GM12878 (cell line): ENCODE measurements around the gene MYMK. TPM values are rescaled to one million over a fixed set of nuclear protein-coding genes. Genes with fewer than 3 reads are reported as not detected.

ENCODE experiments used
- ATAC-seq: fragments of 200-7000 bp; cut with Tn5 transposase; 3 replicates; pipeline ENCODE4 v1.9.1; 2020; ENCODE audit warnings: mild to moderate bottlenecking, moderate library complexity
- BruUV-seq: library from RNA; stranded (reverse); fragments of 400-500 nt; replicated peaks from 2 replicates; lab custom pipeline; 2021; lab: Mats Ljungman, UMichigan
- CTCF ChIA-PET: fragments of 300-600 bp; sonication (Branson Sonifier 250); formaldehyde crosslinking; extraction: SDS; loops from one replicate; lab custom pipeline; 2021; ENCODE audit warnings: inconsistent platforms; lab: Yijun Ruan, JAX
- POLR2A ChIA-PET: fragments of 350-600 bp; formaldehyde crosslinking; extraction: SDS; loops from one replicate; lab custom pipeline; 2021; ENCODE audit warnings: inconsistent platforms; lab: Charles Lee
- RAD21 ChIA-PET: fragments of 300-600 bp; sonication (Branson Sonifier 250); formaldehyde crosslinking; loops from one replicate; lab custom pipeline; 2023; ENCODE audit warnings: antibody characterized with exemption; ENCODE audit not compliant: unreplicated experiment; lab: Charles Lee
- SMC1A ChIA-PET: fragments of 300-600 bp; sonication (Branson Sonifier 250); formaldehyde crosslinking; loops from one replicate; lab custom pipeline; 2023; ENCODE audit not compliant: unreplicated experiment, uncharacterized antibody; lab: Charles Lee
- DNase-seq: peaks from one replicate; pipeline ENCODE4 v3.0.0-alpha.2; 2011; ENCODE audit warnings: low read depth, low spot score
- FAIRE-seq: peaks from 3 replicates; lab custom pipeline; 2011; peaks lifted over from hg19 to GRCh38; lab: Jason Lieb, UNC
- H2AFZ ChIP-seq: 2 replicates; pipeline ENCODE4 v1.6.0; 2011; ENCODE audit warnings: low read depth, low read length, control low read depth; ENCODE audit not compliant: control insufficient read depth
- H3K27ac ChIP-seq: 2 replicates; pipeline ENCODE4 v1.5.1; 2011; ENCODE audit warnings: control low read depth; ENCODE audit not compliant: control insufficient read depth, insufficient read depth
- H3K27me3 ChIP-seq, 2 experiments: replicated peaks in 1 of 2; 2 replicates each; pipeline versions ENCODE4 v1.6.0 to v1.6.1; 2011; ENCODE audit warnings: low read length in 1 of 2; ENCODE audit not compliant: control insufficient read depth in 2 of 2, insufficient read depth in 2 of 2
- H3K36me3 ChIP-seq, 2 experiments: 2 replicates each; pipeline ENCODE4 v1.5.1; 2011; ENCODE audit warnings: low read length in 1 of 2; ENCODE audit not compliant: control insufficient read depth in 2 of 2, insufficient read depth in 2 of 2
- H3K4me1 ChIP-seq: 2 replicates; pipeline ENCODE4 v1.6.1; 2011; ENCODE audit warnings: mild to moderate bottlenecking, low read length, moderate library complexity, mixed read lengths; ENCODE audit not compliant: control insufficient read depth, insufficient read depth
- H3K4me2 ChIP-seq: 2 replicates; pipeline ENCODE4 v1.6.0; 2011; ENCODE audit warnings: control low read depth; ENCODE audit not compliant: control insufficient read depth, insufficient read depth
- H3K4me3 ChIP-seq: fragments of 200-600 bp; sonication (generic); 2 replicates; pipeline ENCODE4 v1.5.1; 2016
- H3K79me2 ChIP-seq: 2 replicates; pipeline ENCODE4 v1.6.0; 2011; ENCODE audit warnings: low read length; ENCODE audit not compliant: control insufficient read depth, insufficient read depth
- H3K9ac ChIP-seq: 2 replicates; pipeline ENCODE4 v1.8.0; 2011; ENCODE audit warnings: low read length, control low read depth, mixed read lengths; ENCODE audit not compliant: control insufficient read depth, insufficient read depth
- H3K9me3 ChIP-seq: replicated peaks from 3 replicates; pipeline ENCODE4 v1.5.1; 2011; ENCODE audit warnings: mild to moderate bottlenecking, low read length; ENCODE audit not compliant: control insufficient read depth, insufficient read depth
- H4K20me1 ChIP-seq: 2 replicates; pipeline ENCODE4 v1.6.0; 2011; ENCODE audit not compliant: control insufficient read depth, insufficient read depth
- ATF7 ChIP-seq: fragments of 450-650 bp; IDR thresholded peaks from 2 replicates; pipeline ENCODE4 v1.6.1; 2016; ENCODE audit warnings: low read depth, mild to moderate bottlenecking
- ELK1 ChIP-seq: IDR thresholded peaks from 2 replicates; pipeline ENCODE4 v1.6.1; 2012; ENCODE audit warnings: low read depth, low read length, improper control_type of control experiment
- ESRRA ChIP-seq: IDR thresholded peaks from 2 replicates; pipeline ENCODE4 v1.6.1; 2012; ENCODE audit warnings: mild to moderate bottlenecking, low read length, improper control_type of control experiment
- FOXK2 ChIP-seq: fragments of 450-650 bp; IDR thresholded peaks from 2 replicates; pipeline ENCODE4 v1.6.1; 2017; ENCODE audit warnings: mild to moderate bottlenecking, moderate library complexity
- HDAC2 ChIP-seq: fragments of 200-600 bp; sonication (generic); IDR thresholded peaks from 2 replicates; pipeline ENCODE4 v1.6.1; 2017
- HDGF ChIP-seq: fragments of 450-650 bp; IDR thresholded peaks from 2 replicates; pipeline ENCODE4 v1.6.1; 2016; ENCODE audit warnings: antibody characterized with exemption
- LARP7 ChIP-seq: fragments of 450-650 bp; IDR thresholded peaks from 2 replicates; pipeline ENCODE4 v1.6.1; 2017; ENCODE audit warnings: mild to moderate bottlenecking
- MXI1 ChIP-seq: fragments of 150-350 bp; IDR thresholded peaks from 2 replicates; pipeline ENCODE4 v1.6.1; 2011; ENCODE audit warnings: low read depth, mild to moderate bottlenecking, inconsistent platforms, low read length, improper control_type of control experiment
- NFIC ChIP-seq: IDR thresholded peaks from 2 replicates; pipeline ENCODE4 v1.6.1; 2012; ENCODE audit warnings: low read depth, mild to moderate bottlenecking, inconsistent platforms, low read length, moderate library complexity
- NFYB ChIP-seq: IDR thresholded peaks from 2 replicates; pipeline ENCODE4 v1.6.1; 2011; ENCODE audit warnings: low read depth, mild to moderate bottlenecking, low read length, improper control_type of control experiment, moderate library complexity; ENCODE audit not compliant: insufficient read depth
- NR2F1 ChIP-seq: fragments of 450-650 bp; conservative IDR thresholded peaks from 2 replicates; pipeline ENCODE4 v1.6.1; 2017; ENCODE audit warnings: mild to moderate bottlenecking
- POLR2A ChIP-seq: IDR thresholded peaks from 2 replicates; pipeline ENCODE4 v1.6.1; 2011; ENCODE audit warnings: low read depth, mild to moderate bottlenecking, low read length
- POLR2AphosphoS2 ChIP-seq: IDR thresholded peaks from 2 replicates; pipeline ENCODE4 v1.6.1; 2011; ENCODE audit warnings: low read depth, mild to moderate bottlenecking, low read length, improper control_type of control experiment, moderate library complexity
- SMAD5 ChIP-seq: IDR thresholded peaks from 2 replicates; pipeline ENCODE4 v1.6.1; 2016; ENCODE audit warnings: antibody characterized with exemption, low read depth
- SMARCA5 ChIP-seq: fragments of 450-650 bp; IDR thresholded peaks from 2 replicates; pipeline ENCODE4 v1.6.1; 2017; ENCODE audit warnings: mild to moderate bottlenecking
- SUPT20H ChIP-seq: IDR thresholded peaks from 2 replicates; pipeline ENCODE4 v1.6.1; 2011; ENCODE audit warnings: low read depth, mild to moderate bottlenecking, low read length, moderate library complexity, borderline replicate concordance; ENCODE audit not compliant: control insufficient read depth
- TBL1XR1 ChIP-seq: IDR thresholded peaks from 2 replicates; pipeline ENCODE4 v1.6.1; 2012; ENCODE audit warnings: low read depth, low read length, improper control_type of control experiment
- TCF3 ChIP-seq: IDR thresholded peaks from 2 replicates; pipeline ENCODE4 v1.6.1; 2012; ENCODE audit warnings: low read depth, mild to moderate bottlenecking, low read length, borderline replicate concordance; ENCODE audit not compliant: insufficient read depth
- ZNF687 ChIP-seq: fragments of 450-650 bp; IDR thresholded peaks from 2 replicates; pipeline ENCODE4 v1.6.1; 2017; ENCODE audit warnings: mild to moderate bottlenecking, moderate library complexity
- WGBS: methylation state at CpG from one replicate; pipeline ENCODE4 v1.1.6; 2016; ENCODE audit warnings: low lambda C conversion rate; ENCODE audit not compliant: insufficient replicate concordance, insufficient coverage; ENCODE audit errors: missing lambda C conversion rate; 5-methylcytosine and 5-hydroxymethylcytosine counted together
- in situ Hi-C: fragments of 300-500 bp; cut with MboI; formaldehyde crosslinking; loops from 9 replicates; pipeline ENCODE4 v1.14.3; 2018; ENCODE audit warnings: mixed read lengths
- intact Hi-C: fragments of 100-400 bp; cut with micrococcal nuclease; formaldehyde crosslinking; loops from one replicate; pipeline ENCODE4 v1.14.2; 2022; ENCODE audit not compliant: unreplicated experiment
- polyA plus RNA-seq, 11 experiments: library from polyadenylated mRNA; depleted of rRNA in 4 of 11; unstranded in 6 of 11; stranded (reverse) in 5 of 11; fragments of >200 nt; fragmentation: Nextera tagmentation in 4 of 11; fragmentation: Illumina TruSeq in 1 of 11; extraction: Ambion mirVana in 4 of 11; extraction: Trizol in 1 of 11; gene quantifications; 1 replicate in 1 of 11; 2 replicates in 10 of 11; pipeline versions ENCODE4 v1.2.1 to v1.2.3, GENCODE V29; 2011 to 2016; ENCODE audit warnings: inconsistent platforms in 2 of 11, missing spikeins in 2 of 11, low read depth in 1 of 11
- total RNA-seq, 4 experiments: library from RNA; depleted of rRNA in 3 of 4; stranded (reverse); fragments of >200 nt in 3 of 4; fragmentation: Illumina TruSeq in 1 of 4; extraction: Trizol in 1 of 4; gene quantifications; 2 replicates each; pipeline versions ENCODE4 v1.2.1 to v1.2.3, GENCODE V29; 2013 to 2021

Gene MYMK
- total and polyA plus RNA-seq, 10 of the 15 experiments (the other 5 are each of a cell fraction or from before 2014, with no cell fraction given), result not detected

GRCh38 chr9:133538851-133539833 is 14.4 kb upstream of the MYMK start:
- ATAC-seq (no peak), FAIRE-seq (no peak), DNase-seq (no peak)
- Histone ChIP-seq H3K4me3 (no peak overlapping the region), H3K27me3 (peaks cover 0 to 5% of the 10 kb centered on the region in 2 experiments; a peak in 3 of 4 replicates), H4K20me1 (no peaks in the 10 kb centered on the region), H3K79me2 (no peaks in the 10 kb centered on the region), H3K27ac (no peak overlapping the region), H3K4me1 (no peaks in the 10 kb centered on the region; the same call in 1 of the 2 replicates), H3K36me3 (no peaks in the 10 kb centered on the region), H3K4me2 (no peak overlapping the region), H3K9ac (no peak overlapping the region), H3K9me3 (no peaks in the 10 kb centered on the region), H2AFZ (no peak overlapping the region)
- RAD21 ChIA-PET, result no interaction called here
- SMC1A ChIA-PET, result no interaction called here
- WGBS, result 40% methylated on average over 47 of the region's 47 CpGs
- no TSS peak for BruUV-seq
- intact Hi-C loops (no loop called here), in situ Hi-C loops (loop anchor here (5.0 to 25.0 kb wide), 2 partner anchors 473 to 558 kb away; no protein-coding TSS in a partner anchor)
- no peak for TF ChIP-seq HDGF
- no peak for TF ChIP-seq FOXK2
- no peak for TF ChIP-seq TBL1XR1
- no peak for TF ChIP-seq HDAC2
- TF ChIP-seq POLR2AphosphoS2, result no peak
- TF ChIP-seq NFIC, result no peak
- no peak for TF ChIP-seq LARP7
- TF ChIP-seq ELK1, result no peak
- no peak for TF ChIP-seq ZNF687
- no peak for TF ChIP-seq NR2F1
- no peak for TF ChIP-seq NFYB
- no peak for TF ChIP-seq POLR2A
- no peak for TF ChIP-seq SMAD5
- TF ChIP-seq ESRRA, result no peak
- TF ChIP-seq TCF3, result no peak
- TF ChIP-seq SMARCA5, result no peak
- TF ChIP-seq SUPT20H, result no peak
- no peak for TF ChIP-seq MXI1
- TF ChIP-seq ATF7, result no peak
- CTCF ChIA-PET, result interaction anchor here (0.5 kb wide), 1 partner anchor 351 kb away, joined by 3 read pairs; no protein-coding TSS in a partner anchor
- POLR2A ChIA-PET, result no interaction called here
